ENCODE measurements around the gene CHTOP.

DNA sequence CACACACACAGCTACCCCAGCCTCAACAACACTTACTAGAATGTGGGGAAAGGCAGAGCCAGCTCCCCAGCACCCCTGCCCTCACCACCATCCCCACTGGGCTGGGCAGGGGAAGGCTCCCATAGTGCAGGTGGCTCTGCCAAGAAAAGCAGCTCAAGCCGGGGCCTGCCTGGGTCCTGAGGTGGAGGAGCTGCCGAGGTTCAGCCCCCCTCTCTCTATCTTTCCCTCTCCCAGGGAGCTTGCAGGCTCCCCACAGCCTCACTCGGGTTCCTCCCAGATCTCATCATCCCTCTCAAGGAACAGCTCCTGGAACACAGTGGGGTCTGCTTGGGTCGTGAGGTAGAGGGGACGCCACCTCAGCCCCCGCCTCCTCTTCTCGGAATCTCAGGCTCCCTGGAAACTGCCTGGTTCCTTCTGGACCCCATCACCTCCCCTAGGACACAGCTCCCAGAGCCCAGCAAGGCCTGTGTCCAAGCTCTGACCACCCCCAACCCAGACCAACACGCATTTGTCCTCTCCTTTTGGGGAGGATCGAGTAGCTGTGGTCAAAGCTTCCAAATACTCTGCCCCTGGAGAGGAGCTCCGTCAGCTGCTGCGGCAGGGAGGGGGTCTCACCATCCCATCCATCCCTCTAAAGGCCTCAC, 21.6 kb upstream of the CHTOP start:
- TF ChIP-seq POLR2A (IDR thresholded peaks at IDR 0.05), result no peak
- TF ChIP-seq, protein P1, sequence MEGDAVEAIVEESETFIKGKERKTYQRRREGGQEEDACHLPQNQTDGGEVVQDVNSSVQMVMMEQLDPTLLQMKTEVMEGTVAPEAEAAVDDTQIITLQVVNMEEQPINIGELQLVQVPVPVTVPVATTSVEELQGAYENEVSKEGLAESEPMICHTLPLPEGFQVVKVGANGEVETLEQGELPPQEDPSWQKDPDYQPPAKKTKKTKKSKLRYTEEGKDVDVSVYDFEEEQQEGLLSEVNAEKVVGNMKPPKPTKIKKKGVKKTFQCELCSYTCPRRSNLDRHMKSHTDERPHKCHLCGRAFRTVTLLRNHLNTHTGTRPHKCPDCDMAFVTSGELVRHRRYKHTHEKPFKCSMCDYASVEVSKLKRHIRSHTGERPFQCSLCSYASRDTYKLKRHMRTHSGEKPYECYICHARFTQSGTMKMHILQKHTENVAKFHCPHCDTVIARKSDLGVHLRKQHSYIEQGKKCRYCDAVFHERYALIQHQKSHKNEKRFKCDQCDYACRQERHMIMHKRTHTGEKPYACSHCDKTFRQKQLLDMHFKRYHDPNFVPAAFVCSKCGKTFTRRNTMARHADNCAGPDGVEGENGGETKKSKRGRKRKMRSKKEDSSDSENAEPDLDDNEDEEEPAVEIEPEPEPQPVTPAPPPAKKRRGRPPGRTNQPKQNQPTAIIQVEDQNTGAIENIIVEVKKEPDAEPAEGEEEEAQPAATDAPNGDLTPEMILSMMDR (IDR thresholded peaks at IDR 0.05), result no peak
